ENCODE results near the gene PIGQ. TPM values are rescaled to one million over a fixed set of nuclear protein-coding genes. Genes with fewer than 3 reads are reported as not detected.
A peak's percentile ranks its signal among the peaks of the same experiment; 100 is the strongest.

Gene PIGQ
- total RNA-seq, 2 donors from 2014 or later, result 25.6 to 32.4 TPM

GRCh38 chr16:610513-611381 lies 41.0 kb downstream of the PIGQ start:
- ATAC-seq (peak; percentile 82), DNase-seq (peak; percentile 39 to 52 (median 45))
- H3K36me3 Mint-ChIP-seq (ENCODE audit: low read depth), result peaks cover 5% of the 10 kb centered on the region
- H3K4me1 Mint-ChIP-seq, result peaks cover 13% of the 10 kb centered on the region
- no peaks in the 10 kb centered on the region for H3K9me3 ChIP-seq (ENCODE audit: control insufficient read depth, low read length, poor library complexity, severe bottlenecking)
- peak overlapping the region; percentile 67 for H3K27ac Mint-ChIP-seq
- no peaks in the 10 kb centered on the region for H3K27me3 Mint-ChIP-seq
- H3K4me3 Mint-ChIP-seq, result no peak overlapping the region

GRCh38 chr16:615122-615521 lies 45.4 kb downstream of the PIGQ start:
- Mint-ChIP-seq H3K4me3 (no peak overlapping the region), H3K27ac (no peak overlapping the region), H3K27me3 (no peaks in the 10 kb centered on the region), H3K36me3 (ENCODE audit: low read depth) (peaks cover 5% of the 10 kb centered on the region), H3K4me1 (peaks cover 10% of the 10 kb centered on the region)
- DNase-seq (no peak), ATAC-seq (no peak)
- no peaks in the 10 kb centered on the region for H3K9me3 ChIP-seq (ENCODE audit: control insufficient read depth, low read length, poor library complexity, severe bottlenecking)

GRCh38 chr16:616733-617586 lies 47.2 kb downstream of the PIGQ start:
- ATAC-seq, result no peak
- peaks cover 6% of the 10 kb centered on the region for H3K4me1 Mint-ChIP-seq

GRCh38 chr16:617855-618254 lies 48.1 kb downstream of the PIGQ start:
- Mint-ChIP-seq H3K4me3 (no peak overlapping the region), H3K4me1 (peaks cover 6% of the 10 kb centered on the region), H3K27me3 (no peaks in the 10 kb centered on the region), H3K27ac (no peak overlapping the region), H3K36me3 (ENCODE audit: low read depth) (peaks cover 5% of the 10 kb centered on the region)
- DNase-seq (no peak), ATAC-seq (no peak)
- no peaks in the 10 kb centered on the region for H3K9me3 ChIP-seq (ENCODE audit: control insufficient read depth, low read length, poor library complexity, severe bottlenecking)

More at GRCh38 chr16:616733-617586, 47.2 kb downstream of the PIGQ start:
- Mint-ChIP-seq H3K27me3 (no peaks in the 10 kb centered on the region), H3K27ac (no peak overlapping the region), H3K4me3 (no peak overlapping the region), H3K36me3 (ENCODE audit: low read depth) (peaks cover 5% of the 10 kb centered on the region)
- no peak for DNase-seq
- H3K9me3 ChIP-seq (ENCODE audit: control insufficient read depth, low read length, poor library complexity, severe bottlenecking), result no peaks in the 10 kb centered on the region

- no peaks in the 10 kb centered on the region for H3K9me3 ChIP-seq (ENCODE audit: control insufficient read depth, low read length, poor library complexity, severe bottlenecking)
- ATAC-seq (no peak), DNase-seq (no peak)
- H3K27ac Mint-ChIP-seq, result no peak overlapping the region
- peaks cover 3% of the 10 kb centered on the region for H3K36me3 Mint-ChIP-seq (ENCODE audit: low read depth)
- no peak overlapping the region for H3K4me3 Mint-ChIP-seq
- no peaks in the 10 kb centered on the region for H3K27me3 Mint-ChIP-seq
- peaks cover 5% of the 10 kb centered on the region for H3K4me1 Mint-ChIP-seq
Observed at GRCh38 chr16:619476-620100, 49.8 kb downstream of the PIGQ start.

GRCh38 chr16:620700-621525 lies 51.1 kb downstream of the PIGQ start:
- ATAC-seq (no peak), DNase-seq (no peak)
- Mint-ChIP-seq H3K27me3 (no peaks in the 10 kb centered on the region), H3K27ac (no peak overlapping the region), H3K36me3 (ENCODE audit: low read depth) (no peaks in the 10 kb centered on the region), H3K4me3 (no peak overlapping the region), H3K4me1 (peaks cover 2% of the 10 kb centered on the region)
- H3K9me3 ChIP-seq (ENCODE audit: control insufficient read depth, low read length, poor library complexity, severe bottlenecking), result no peaks in the 10 kb centered on the region

GRCh38 chr16:621526-622105 lies 51.8 kb downstream of the PIGQ start:
- H3K4me3 Mint-ChIP-seq, result no peak overlapping the region
- no peaks in the 10 kb centered on the region for H3K9me3 ChIP-seq (ENCODE audit: control insufficient read depth, low read length, poor library complexity, severe bottlenecking)
- no peak for DNase-seq
- no peak for ATAC-seq
- no peaks in the 10 kb centered on the region for H3K27me3 Mint-ChIP-seq
- no peak overlapping the region for H3K27ac Mint-ChIP-seq
- no peaks in the 10 kb centered on the region for H3K36me3 Mint-ChIP-seq (ENCODE audit: low read depth)
- H3K4me1 Mint-ChIP-seq, result peaks cover 4% of the 10 kb centered on the region

- no peaks in the 10 kb centered on the region for H3K9me3 ChIP-seq (ENCODE audit: control insufficient read depth, low read length, poor library complexity, severe bottlenecking)
- peaks cover 4% of the 10 kb centered on the region for H3K4me1 Mint-ChIP-seq
- no peak overlapping the region for H3K27ac Mint-ChIP-seq
- ATAC-seq (no peak), DNase-seq (no peak)
- no peaks in the 10 kb centered on the region for H3K36me3 Mint-ChIP-seq (ENCODE audit: low read depth)
- no peak overlapping the region for H3K4me3 Mint-ChIP-seq
- H3K27me3 Mint-ChIP-seq, result no peaks in the 10 kb centered on the region
Observed at GRCh38 chr16:622920-623280, 53.1 kb downstream of the PIGQ start.

GRCh38 chr16:624526-625070 lies 54.8 kb downstream of the PIGQ start:
- no peak overlapping the region for H3K4me3 Mint-ChIP-seq
- no peaks in the 10 kb centered on the region for H3K27me3 Mint-ChIP-seq
- no peak for DNase-seq
- H3K27ac Mint-ChIP-seq, result no peak overlapping the region
- peaks cover 4% of the 10 kb centered on the region for H3K4me1 Mint-ChIP-seq
- no peaks in the 10 kb centered on the region for H3K9me3 ChIP-seq (ENCODE audit: control insufficient read depth, low read length, poor library complexity, severe bottlenecking)
- H3K36me3 Mint-ChIP-seq (ENCODE audit: low read depth), result no peaks in the 10 kb centered on the region
- ATAC-seq, result no peak

- no peak overlapping the region for H3K27ac Mint-ChIP-seq
- H3K27me3 Mint-ChIP-seq, result no peaks in the 10 kb centered on the region
- peaks cover 4% of the 10 kb centered on the region for H3K4me1 Mint-ChIP-seq
- DNase-seq (no peak), ATAC-seq (no peak)
- no peaks in the 10 kb centered on the region for H3K36me3 Mint-ChIP-seq (ENCODE audit: low read depth)
- no peak overlapping the region for H3K4me3 Mint-ChIP-seq
- no peaks in the 10 kb centered on the region for H3K9me3 ChIP-seq (ENCODE audit: control insufficient read depth, low read length, poor library complexity, severe bottlenecking)
Observed at GRCh38 chr16:625117-625976, 55.6 kb downstream of the PIGQ start.

- Mint-ChIP-seq H3K4me3 (no peak overlapping the region), H3K27ac (no peak overlapping the region), H3K36me3 (ENCODE audit: low read depth) (no peaks in the 10 kb centered on the region), H3K4me1 (peaks cover 2% of the 10 kb centered on the region), H3K27me3 (no peaks in the 10 kb centered on the region)
- no peaks in the 10 kb centered on the region for H3K9me3 ChIP-seq (ENCODE audit: control insufficient read depth, low read length, poor library complexity, severe bottlenecking)
- DNase-seq, result no peak
- no peak for ATAC-seq
Observed at GRCh38 chr16:625977-626765, 56.4 kb downstream of the PIGQ start.

Measured in T-helper 17 cell (primary cell).